GM19438 (cell line): ENCODE results near the gene MALL.
"Not testable (repeated sequence)": the region's sequence is repeated elsewhere in the genome, so short reads cannot be mapped to it uniquely, and the experiment has no call there.

ENCODE experiments used
- ATAC-seq: cut with Tn5 transposase; IDR thresholded peaks from one replicate; pipeline ENCODE4 v1.9.1; 2021; ENCODE audit warnings: low read depth; ENCODE audit not compliant: unreplicated experiment

MALL gene

DNA sequence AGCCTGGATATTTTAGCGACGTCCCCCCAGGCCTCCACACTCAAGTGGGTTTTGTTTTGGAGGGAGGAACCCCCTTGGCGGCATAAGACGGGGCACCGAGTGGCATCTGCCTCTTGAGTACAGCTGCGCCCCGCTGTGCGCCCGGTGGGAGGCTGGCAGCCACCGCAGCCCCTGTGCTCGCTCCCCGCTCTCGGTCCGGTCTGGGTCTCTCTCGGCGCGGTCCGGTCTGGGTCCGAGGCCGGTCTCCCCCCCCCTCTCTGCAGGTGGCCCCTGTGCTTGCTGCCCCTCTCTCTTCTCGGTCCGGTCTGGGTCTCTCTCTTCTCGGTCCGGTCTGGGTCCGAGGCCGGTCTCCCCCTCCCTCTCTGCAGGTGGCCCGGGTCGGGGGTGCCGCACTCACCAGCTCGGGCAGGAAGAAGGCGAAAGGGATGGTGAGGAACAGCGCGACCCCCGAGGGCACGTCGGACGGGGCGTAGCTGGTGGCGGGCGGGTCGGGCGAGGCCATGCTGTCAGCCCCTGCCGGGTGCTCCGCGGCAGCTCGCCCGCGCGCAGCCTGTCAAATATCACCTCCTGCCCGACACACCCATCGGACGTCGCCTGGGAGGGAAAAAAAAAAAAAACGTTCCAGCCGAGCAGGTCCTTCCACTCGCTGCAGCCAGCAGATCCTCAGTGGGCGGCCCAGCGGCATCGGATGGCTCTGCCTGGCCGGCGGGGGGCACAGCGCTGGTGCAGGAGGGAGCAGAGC is at the start of gene MALL:
Gene MALL, minus strand, starts transcription at position 532 of the 742 bp plus-strand sequence. Its CDS starts 30 bp downstream, at position 502.
- ATAC-seq: no peak

DNA sequence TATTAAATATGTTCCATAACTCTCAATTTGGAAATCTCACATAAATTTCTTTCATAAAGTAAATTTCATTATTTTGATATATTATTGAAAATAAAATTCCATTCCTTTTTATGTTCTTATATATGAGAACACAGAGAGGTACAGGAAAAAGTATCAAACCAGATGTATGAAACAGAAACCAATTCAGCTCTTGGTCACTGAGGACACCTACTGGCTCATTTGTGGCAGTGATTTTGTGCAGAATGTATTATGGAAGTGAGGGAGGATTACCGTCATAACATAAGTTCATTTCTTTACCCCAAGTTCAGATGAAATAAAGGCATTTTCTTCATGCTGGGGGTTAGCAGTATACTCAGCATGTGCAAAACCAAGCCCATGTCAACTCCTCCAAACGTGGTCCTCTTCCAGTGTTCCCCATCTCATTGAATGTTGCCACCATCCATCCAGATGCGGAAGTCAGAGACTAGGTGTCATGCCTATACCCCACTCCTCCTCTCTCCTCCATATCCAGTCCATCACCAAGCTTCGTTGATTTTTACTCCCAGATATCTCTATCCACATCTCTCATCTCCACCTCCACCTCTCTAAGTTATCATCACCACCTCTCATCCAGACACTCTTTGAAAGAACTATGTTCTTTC is 41.7 kb upstream of the MALL start:
- no peak for ATAC-seq

DNA sequence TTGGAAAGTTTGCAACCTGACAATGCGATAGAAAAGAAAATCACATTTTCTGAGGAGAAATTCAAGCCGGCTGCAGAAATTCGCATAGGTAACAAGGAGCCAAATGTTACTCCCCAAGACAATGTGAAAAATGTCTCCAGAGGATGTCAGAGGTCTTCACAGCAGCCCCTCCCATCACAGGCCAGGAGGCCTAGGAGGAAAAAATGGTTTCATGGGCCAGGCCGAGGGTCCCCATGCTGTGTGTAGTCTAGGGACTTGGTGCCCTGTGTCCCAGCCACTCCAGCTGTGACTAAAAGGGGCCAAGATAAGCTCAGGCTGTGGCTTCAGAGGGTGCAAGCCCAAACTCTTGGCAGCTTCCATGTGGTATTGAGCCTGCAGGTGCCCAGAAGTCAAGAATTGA is 39.2 kb upstream of the MALL start:
- ATAC-seq: not testable (repeated sequence)

DNA sequence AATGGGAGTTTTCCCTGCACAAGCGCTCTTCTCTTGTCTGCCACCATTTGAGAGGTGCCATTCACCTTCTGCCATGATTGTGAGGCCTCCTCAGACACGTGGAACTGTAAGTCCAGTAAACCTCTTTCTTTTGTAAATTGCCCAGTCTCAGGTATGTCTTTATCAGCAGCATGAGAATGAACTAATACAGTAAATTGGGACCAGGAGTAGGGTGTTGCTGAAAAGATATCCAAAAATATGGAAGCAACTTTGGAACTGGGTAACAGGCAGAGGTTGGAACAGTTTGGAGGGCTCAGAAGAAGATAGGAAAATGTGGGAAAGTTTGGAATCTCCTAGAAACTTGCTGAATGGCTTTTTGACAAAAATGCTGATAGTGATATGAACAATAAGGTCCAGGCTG is 38.6 kb upstream of the MALL start:
- ATAC-seq: not testable (repeated sequence)

DNA sequence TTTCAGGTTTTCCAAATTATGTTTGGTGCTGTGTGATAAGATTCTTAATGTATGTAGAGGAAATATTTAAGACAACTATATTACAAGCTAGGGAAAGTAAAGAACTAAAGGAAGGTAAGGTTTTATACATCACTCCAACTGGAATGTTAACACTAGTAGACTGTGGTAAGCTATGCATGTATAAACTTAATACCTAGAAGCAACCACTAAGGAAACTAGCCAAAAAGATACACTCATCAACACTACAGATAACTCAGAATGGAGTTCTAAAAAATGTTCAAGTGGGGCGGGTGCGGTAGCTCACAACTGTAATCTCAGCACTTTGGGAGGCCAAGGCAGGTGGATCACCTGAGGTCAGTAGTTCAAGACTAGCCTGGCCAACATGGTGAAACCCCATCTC is 37.8 kb upstream of the MALL start:
- no peak for ATAC-seq

DNA sequence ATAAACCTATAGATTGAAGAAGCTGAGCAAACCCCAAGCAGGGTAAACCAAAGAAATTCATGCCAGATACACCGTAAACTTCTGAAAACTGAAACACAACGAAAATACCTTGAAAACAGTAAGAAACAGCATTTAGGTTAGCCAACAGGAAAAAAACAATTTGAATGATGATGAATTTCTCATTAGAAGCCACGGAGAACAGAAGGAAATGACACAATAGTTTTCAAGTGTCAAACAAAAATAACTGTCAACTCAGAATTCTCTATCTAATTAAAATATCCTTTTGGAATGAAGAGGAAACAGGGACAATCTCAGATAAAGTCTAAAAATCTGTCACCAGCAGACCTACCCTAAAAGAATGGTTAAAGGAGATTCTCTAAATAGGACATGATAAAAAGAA is 37.3 kb upstream of the MALL start:
- no peak for ATAC-seq

DNA sequence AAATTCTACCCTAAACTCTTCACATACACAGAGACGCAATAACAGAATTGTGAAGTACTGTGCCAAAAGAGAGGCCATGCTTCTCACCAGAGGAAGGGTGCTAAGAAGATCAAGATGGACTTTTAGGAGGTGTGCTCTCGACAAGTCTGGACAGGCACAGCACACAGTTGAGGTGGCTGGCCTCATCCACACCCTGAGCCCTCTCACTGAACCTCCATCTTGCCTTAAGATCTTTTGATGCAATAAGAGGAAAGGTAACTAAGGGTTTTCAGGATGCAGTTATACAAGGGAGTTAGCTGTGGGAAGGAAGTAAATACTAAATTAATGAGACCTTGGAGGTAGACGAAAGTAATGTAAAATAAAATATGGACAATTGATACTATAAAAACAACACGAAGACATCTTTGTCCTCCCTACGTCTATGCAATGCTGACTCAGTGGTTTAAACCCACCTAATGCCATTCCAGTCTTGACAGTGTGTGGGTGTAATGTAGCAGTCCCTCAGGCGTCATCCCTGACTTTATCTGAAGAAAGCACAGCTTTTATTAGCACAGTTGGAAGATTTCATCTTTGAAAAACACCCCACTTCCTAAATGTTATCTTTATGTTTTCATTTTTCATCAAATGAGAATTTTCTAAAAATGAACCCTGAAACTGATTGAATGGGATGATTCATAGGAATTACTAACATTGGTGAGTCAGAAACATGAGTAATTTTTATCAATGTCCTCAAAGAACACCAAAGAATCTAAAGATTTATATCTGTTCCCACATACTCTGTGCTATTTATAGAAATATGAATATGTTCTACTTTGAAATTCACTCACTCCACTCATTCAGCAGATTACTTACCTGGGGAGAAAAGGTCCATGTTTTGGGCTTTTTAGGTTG is 34.0 kb upstream of the MALL start:
- no peak for ATAC-seq

DNA sequence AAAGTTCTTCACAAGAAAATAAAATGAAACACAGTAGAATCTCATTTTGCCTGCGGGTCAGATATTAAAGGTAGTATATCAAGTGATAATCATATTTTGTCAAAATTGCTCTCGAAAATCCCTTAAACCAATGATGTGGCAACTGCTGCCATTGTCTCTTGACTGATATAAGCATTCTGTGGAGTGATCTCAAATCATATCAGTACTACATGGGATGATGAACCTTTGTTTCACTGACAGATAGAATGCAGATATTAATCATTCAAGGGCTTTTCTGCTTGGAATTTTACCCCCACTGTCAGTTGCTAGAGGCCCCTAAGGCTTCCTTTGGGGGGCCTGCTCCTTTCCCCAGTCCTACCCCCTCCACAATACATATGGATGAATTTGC is 31.3 kb upstream of the MALL start:
- no peak for ATAC-seq

DNA sequence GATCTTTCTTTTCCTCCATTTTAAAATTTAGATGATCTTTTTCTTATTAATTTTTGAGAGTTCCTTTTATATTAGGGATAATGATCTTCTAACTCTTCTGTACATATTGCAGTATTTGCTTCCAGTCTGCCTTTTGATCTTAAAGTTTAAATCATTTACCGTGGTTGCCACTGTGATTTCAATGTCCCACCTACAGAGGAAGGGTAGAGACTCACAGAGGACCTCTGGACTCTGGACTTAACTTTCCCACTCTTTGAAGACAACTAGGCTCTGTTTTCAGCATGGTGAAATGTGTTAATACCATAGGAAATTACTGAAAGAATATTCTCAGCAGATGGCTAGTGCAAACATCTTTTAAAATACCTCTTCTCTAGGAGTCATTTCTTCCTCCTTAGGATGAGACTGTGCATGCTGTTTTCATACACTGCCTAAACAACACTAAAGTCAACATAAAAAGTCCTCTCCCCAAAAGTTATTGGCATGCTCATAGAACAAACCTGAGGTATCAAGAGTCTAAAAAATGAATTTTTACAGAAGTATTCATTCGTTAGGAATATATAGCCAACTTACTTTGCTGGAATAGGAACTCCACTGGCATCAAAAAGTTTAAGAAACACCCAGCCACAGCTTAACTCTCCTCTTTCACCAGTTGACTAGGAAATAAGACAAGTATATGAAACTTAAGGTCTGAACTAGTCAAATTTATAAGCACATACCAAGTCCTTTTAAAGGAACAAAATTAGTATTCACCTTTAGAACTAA is 30.7 kb upstream of the MALL start:
- no peak for ATAC-seq

DNA sequence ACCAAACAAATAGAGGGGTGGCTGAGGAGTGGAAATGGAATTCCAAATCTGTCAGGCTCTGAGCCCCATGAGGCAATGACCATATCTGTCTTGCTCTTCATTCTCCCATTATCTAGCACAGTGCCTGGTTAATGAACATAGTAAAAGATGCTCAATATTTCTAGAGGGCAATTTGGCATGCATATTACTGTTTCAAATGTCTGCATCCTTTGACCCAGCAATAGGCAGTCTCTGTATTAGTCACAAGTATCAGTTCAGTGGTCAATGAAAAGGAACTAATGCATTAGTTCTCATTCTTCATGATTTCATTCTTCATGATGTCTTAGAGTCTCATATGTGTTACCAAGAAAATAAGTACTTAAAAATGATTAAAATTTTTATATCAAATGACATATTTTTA is 28.4 kb upstream of the MALL start:
- no peak for ATAC-seq

DNA sequence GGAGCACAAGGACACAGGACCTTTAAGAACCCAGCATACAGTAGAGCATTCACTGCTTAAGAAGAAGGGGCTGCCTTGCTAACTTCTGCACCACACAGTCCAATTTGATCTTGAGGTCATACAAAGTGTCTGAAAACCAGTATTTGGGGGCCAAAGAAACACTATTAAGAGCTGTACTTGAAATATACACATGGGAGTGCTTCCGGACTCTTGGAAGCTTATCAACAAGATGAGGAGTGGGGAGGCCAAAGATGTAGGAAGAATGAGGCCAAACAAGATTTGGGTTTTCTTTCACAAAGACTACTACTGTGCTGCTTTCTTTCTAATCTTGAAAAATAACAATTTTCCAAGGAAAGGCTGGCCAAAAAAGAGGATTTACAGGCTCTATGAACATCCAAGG is 24.8 kb upstream of the MALL start:
- no peak for ATAC-seq

DNA sequence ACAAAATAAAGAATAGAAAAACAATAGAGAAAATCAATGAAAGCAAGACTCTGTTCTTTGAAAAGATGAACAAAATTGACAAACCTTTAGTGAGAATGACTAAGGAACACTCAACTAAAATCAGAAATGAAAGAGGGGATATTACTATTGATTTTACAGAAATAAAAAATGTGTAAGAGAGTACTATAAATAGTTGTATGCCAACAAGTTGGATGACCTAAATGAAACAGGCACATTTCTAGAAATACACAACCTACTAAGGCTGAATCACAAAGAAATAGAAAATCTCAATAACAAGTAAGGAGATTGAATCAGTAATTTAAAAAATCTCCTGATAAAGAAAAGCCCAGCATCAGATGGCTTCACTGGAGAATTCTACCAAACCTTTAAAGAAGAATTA is 18.4 kb upstream of the MALL start:
- ATAC-seq: no peak

DNA sequence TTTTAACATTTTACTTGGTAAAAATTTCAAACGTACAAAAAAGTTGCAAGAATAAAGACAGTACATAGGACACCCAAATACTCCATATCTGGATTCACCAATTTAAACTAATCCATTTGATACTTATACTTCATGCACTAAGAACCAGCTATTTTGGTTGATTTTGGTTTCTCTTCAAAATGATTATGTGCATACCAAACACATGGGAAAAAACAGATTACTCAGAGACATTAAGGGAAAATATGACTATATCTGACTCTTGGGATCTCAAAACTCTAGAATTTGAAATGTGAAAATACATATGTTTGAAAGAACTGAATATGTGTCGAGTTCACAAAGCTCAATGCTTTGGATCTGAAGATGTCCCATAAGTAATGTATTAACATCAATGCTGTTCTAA is 15.5 kb upstream of the MALL start:
- ATAC-seq: no peak

DNA sequence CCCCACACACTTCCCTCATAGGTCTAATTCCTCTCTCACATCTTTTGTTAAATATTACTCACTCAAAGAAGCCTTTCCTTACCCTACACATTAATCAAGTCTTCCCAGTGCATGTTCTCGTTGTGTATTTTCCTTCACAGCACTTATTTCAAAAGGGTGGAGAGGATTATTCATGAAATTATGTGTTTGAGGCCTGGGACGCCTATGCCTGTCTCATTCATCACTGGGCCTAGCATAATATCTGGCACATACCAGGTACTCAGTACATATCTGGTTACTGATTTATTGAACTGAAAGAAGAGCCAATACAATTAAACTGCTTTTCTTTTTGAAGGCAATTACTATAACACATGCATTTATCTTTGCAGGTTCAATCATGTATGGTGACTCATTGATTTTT is 15.1 kb upstream of the MALL start:
- no peak for ATAC-seq

DNA sequence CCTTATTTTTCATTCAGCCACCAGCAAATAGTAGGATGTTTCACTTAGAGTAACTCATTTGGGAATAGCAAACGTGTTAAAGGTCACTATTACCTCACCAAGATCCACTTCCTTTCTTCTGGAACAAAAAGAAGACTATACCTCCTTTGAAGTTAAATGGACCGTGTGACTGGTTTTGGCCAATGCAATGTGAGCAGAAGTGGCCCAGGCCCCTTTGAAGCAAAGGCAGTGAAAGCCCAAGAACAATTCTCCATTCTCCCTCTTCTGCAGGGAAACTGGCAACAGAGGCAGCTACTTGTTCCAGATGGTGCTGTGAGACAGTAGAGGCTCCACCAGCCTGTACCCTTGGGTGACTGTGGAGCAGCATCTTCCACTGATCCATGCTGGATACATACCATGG is 11.3 kb upstream of the MALL start:
- ATAC-seq: no peak

DNA sequence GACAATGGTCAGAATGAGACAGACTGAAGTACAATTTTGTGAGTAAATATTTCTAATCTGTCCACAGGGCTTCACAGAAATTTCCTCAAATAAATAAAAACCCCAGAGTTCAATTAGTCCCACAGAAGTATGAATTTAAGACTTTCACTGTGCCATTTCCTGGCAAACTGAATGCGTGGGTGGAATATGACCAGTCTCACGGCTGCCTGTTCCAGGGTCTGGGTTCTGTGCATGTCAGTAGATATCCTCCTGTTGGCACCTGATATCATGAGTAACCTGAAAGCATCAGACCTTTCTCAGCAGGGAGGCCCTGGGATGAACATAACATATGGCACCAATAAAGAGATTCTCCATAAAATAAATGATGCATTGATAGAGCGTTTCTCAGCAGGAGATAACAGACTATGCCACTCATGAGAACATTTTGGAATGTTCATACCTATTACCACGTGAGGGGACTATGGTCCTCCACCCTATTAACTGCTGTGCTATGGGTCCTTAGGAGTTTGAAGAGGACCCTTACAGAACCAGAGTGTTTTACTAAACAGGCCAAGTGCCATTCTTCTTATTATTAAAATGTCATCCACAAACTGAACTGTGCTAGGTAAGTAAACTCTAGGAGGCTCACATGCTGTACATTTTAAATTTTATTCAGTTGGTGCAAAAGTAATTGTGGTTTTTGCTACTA is 10.6 kb upstream of the MALL start:
- no peak for ATAC-seq

DNA sequence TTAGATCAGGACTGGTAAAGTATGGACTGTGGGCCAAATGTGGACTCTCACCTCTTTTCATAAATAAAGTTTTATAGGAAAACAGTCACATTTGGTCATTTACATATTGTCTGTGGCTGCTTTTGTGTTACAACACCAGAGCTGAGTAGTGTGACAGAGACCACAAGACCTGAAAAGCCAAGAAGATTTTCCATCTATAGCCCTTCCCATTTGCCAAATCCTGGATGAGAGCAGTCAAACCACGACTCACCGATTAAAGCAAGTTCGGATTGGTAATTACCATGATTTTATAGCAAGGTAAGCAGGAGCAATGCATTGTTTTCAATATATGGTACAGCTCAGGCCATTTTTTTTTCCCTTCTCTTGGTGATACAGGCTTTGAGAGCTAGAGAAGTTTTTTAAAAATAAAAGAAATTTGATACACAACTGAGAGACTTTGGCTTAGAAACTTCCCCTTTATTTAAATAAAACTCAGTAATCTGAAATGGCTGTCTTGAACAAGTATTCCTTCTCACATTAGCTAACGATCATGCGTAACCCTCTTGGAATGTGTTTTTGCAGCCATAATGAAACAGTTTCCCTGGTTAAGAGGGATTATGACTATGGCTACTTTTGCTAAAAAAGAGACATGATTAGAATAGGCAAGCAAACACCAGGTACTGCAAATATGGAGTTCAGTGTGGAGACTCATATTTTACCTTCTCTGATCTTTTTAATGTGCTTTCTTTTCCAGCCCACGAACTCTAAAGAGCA is 9.5 kb upstream of the MALL start:
- no peak for ATAC-seq

DNA sequence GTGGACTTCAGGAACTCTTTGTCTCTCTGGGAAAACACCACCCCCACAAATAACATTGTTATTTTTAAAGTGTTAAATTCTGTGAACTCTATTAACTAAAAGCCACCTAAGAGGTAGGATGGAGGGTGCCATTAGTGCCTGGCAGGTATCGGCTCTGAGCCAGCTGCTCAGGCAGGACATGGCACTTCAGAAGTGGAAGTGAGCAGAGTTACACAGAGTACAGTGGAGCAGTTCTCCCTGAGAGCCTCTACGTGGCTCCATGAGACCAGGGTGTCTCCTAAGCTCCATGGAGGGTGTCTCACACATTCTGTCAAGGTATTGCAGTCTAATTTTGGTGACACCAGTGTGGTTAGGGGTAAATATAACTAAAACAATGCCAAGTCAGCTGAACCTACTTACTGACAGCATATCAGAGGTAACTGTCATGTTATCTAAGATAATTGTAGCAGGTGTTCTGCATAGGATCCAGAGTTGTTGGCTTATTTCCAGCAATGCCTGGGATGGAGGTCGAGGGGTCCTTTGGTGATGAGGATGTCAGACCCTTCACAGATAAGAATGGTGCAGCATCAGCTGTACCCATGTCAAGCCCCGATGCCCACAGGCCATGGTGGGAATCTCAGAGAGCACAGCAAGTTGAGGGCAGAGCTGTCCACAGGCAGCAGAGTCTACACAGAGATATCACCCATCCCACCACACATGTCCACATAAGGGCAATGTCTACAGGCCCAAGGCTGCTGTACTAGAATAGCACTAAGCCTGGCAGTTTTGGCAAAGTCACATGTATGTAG is 8.6 kb upstream of the MALL start:
- no peak for ATAC-seq

DNA sequence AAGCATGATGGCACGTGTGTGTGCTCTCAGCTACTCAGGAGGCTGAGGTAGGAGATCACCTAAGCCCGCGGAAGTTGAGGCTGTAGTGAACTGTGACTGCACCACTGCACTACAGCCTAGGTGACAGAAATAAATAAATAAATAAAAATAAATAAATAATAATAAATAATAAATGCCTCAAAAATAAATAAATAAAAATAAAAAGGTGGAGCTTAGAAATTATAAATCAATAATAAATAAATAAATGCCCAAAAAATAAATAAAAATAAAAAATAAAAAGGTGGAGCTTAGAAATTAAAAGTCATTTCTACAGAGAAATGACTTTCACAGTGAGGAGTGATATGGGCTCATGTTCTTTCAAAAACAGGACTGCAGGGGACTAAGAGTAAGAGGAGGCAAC is 6.0 kb upstream of the MALL start:
- ATAC-seq: no peak
